Activated T-cell treated with anti-CD3 and anti-CD28 coated beads for 4 hours (primary cell): Measurements from ENCODE around the gene ARMC7.
"Not testable (repeated sequence)": the region's sequence is repeated elsewhere in the genome, so short reads cannot be mapped to it uniquely, and the experiment has no call there.

Experiments used
- DNase-seq: peaks from one replicate; pipeline ENCODE4 v3.0.0-alpha.2; 2020

Gene ARMC7

DNA sequence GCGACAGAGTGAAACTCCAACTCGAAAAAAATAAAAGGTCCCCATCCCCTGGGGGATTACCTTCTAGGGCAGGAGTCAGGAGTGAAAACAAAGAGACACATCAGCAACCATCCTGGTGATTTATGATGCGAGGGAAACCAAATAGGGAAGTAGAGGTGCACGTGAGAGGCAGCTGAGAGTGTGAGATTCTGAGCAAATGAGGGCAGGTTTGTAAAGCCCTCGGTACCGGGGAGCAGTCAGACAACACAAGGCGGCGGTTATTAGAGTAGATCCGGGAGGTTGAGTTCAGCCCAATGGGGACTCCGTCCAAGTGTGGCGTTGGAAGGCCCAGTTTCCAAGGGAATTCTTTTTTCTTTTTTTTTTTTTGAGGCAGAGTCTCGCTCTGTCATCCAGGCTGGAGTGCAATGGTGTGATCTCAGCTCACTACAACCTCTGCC is 7.4 kb upstream of the ARMC7 start:
- DNase-seq, result no peak

- DNase-seq, result no peak
Measured at GRCh38 chr17:75103601-75104554, 5.9 kb upstream of the ARMC7 start.

DNA sequence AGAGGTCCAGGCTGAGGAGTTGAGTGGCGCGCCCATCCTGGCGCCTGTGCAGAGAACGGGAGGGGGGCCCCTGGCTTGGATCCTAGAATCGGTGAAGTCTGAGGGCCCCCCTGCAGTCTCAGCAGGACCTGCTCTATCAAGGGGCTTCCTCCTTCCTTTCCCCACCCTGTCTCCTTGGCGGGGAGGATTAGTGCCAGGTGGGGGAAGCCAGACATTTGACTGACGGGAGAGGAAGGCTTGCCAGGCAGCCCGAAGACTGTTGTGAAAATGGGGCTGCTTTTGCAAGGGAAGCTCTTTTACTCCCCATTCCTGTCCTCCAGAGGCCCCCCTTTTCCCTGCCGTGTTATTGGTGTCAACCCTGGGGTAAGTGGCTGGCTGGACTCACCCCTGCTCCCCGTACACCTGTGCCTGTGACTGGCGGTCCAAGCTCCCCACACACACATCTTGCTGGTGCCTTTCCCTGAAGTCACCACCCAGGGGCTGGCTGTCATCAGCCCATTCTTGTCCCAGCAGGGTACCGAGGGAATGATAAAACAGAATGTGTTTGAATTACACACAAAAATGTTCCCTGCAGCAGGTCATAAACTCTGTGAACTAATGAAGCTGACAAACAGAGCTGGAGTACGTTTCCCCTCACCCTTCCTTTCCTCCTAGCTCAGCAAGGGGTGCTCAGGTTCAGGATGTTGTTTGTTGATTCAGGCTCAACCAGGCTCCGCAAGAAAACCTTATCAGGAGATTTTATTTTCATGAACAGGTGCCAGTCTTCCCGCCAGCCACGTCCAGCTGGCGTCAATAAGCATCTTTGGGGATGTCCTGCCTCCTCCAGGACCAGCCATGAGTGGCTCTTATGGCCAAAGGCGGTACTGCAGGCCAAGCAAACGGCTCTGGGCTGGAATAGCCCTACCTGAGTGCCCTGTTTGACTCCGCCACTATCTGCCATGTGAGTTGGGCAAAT is 4.4 kb upstream of the ARMC7 start:
- no peak for DNase-seq

GRCh38 chr17:75108193-75108592 is 1.6 kb upstream of the ARMC7 start:
- DNase-seq, result no peak

DNA sequence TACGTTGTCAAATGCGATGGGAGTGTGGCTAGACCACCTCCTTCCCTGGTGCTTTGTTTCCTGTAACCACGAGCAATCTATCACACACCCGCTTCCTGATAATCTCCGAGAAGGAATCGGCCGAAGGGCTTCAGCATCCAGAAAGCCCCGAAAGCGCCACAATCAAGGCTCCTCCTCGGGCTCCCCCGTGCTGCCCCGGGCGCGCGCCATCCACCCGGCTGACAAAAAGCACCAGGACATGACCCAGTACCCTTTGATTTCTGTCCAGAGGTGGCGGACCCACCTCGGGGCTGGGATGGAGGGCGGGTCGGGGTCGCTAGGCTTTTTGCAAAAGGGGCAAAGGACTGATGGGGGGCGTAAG is 743 bp upstream of the ARMC7 start:
- no peak for DNase-seq

- no peak for DNase-seq
Measured at GRCh38 chr17:75110234-75110937, 617 bp downstream of the ARMC7 start.

DNA sequence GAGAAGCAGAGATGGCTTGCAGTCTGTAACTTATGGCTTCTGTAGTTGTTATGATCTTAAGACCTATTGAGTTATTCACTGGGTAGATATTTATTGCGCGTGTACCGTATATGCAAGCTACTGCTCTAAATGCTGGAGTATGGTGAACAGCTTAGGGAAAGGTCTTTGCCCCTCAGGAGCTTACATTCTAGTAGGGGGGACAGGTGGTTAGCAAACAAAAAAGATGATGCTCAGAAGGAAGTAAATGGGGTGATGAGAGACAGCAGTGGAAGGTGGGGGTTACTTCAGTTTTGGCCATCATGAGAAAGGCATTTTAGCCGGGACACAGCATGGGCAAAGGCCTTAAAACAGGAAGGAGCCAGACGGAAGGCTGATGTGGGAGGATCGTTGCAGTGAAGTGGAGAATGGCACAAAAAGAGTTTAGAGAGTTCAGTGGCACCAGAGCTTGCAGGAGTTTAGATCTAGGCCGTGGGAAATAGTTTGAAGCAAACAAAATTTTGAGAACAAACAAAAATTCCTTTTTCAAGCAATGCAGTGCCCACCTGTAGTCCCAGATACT is 2.1 kb downstream of the ARMC7 start:
- DNase-seq, result no peak

DNA sequence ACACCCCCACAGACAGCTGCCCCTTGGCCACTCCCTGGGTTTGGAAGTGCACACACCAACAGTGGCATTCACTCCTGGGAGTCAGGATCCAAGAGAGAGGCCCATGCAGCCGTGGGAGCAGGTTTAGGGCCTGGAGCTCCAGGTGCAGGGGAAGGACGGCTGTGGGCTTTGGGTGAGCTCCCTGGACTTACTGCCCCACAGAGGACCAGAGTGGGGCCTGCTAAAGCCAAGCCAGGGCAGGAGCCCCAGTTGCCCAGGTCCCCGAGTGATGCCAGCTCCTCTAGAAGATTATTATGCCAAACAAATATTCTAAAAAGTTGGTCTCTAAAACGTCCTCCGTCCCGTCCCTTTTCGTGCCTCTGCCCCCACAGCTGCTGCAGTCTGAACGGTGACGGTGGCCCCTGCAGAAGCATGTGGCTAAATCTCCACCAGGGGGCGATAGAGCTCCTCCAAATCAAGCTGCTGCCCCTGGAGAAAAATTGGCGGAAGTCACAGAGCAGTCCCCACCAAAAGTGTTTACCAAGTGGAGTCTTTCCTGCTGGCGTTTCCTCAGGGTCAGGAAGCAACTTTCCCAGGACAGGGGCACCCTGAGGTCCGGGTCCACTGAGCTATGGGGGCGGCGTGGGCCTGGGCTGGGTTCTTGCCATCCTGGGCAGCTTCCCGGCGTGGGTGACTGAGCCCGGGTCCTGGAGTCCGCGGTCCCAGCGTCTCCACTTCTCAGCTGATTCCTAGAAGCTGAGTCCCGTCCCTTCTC is 4.2 kb downstream of the ARMC7 start:
- DNase-seq, result peak; percentile 91

DNA sequence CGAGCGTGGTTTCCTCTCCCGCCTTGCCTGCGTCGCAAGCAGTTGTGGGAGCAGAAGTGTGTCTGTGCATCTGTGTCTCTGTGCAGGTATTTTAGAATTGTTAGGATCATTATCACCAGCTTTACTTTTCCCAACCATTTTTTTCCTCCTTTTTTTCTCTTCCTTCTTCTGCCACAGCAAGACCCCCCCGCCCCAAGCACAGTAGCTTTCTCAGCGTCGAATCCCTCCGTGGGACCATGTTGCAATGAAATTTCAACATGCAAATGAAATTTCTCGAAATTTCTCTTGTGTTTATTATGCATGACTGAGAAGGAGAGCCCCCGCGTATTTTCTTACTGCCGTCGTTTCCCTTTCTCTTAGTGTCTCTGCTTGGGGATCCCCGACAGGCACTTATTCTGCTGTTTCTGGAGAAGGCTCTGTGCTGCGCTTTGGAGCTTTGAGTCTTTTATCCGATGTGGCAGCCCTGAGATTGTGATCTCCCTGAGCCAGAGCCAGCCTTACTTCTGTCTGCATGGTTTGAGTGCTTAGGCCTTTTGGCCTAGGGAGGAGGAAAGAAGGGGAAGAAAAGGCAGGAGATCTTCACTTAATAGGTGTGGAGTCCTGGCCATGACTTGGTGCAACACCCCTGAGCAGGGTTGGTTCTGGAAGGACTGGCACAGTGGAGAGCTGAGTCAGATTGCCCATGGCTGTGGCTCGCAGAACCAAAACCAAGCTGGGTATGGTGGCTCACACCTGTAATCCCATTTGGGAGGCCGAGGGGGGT is 5.0 kb downstream of the ARMC7 start:
- DNase-seq, result no peak

DNA sequence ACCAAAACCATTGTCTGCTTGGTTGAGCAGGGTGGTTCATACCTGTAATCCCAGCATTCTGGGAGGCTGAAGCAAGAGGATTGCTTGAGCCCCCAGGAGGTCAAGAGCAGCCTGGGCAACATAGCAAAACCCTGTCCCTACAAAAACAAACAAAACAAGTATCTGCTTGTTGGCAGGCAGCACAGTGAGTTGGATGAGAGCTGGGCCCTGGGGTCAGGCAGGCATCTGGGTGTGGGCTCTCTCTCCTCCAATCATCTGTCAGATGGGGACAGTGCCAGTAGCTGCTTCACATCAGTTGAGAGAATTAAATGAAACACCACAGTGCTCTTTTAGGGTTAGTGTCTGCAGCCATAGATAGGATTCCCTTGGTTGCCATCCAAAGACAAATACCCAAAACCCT is 5.8 kb downstream of the ARMC7 start:
- no peak for DNase-seq

DNA sequence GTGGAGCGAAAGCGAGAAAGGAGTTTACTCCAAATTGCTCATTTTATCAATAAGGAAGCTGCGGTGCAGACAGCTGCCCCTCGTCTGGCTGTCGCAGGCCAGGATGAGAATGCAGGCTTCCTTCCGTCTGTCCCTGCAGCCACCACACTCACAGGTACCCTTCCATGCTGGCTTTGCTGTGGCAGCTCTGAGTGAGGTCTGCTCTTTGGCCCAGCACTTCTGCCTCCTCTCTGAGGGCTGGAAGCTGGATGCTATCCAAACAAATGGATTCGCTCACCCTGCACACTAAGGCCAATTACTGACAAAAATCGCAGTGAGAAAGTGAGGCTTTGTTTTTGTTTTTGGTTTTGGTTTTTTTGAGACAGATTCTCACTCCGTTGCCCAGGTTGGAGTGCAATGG is 7.0 kb downstream of the ARMC7 start:
- DNase-seq, result no peak

- no peak for DNase-seq
Measured at GRCh38 chr17:75118307-75118706, 8.5 kb downstream of the ARMC7 start.

DNA sequence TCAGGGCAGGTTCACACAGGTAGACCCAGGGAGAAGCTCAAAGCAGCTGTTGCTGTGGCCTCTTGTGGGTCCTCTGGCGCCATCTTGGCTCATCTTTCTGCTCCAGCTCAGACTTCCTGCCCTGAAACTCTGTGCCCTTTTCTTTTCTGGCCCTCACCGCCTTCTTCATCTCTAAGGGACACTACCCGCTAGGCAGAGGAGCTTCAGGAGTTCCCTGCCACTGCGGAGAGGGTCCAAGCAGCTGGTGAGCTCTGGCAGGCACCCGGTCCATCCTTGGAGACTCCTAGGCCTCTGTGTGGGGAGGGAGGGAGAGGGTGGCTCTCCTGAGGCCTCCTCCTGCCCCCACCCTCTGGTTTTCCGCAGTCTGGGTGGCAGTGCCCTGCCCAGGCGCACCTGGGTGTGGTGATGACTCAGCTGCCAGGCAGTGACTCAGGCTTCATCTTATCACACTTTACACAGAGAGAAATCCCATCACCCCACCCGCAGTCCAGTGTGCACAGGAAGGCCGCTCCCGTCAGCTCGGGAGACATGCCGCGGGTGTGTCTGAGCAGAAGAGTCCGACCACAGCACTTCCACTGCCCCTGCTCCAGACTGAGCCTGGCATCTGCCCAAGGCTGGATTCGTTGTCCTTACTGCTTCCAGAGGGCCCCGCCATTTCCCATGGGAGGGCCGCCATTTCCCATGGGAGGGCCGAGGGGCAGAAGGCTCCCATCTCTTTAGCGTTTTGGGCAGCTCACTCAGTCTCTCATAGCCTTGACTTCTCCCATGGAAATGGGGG is 14.5 kb downstream of the ARMC7 start:
- DNase-seq, result peak; percentile 54

GRCh38 chr17:75124819-75125162 is 15.0 kb downstream of the ARMC7 start:
- DNase-seq, result no peak

- DNase-seq, result no peak
Measured at GRCh38 chr17:75125984-75126383, 16.2 kb downstream of the ARMC7 start.

GRCh38 chr17:75126954-75127353 is 17.2 kb downstream of the ARMC7 start:
- no peak for DNase-seq

- not testable (repeated sequence) for DNase-seq
Measured at GRCh38 chr17:75127936-75128335, 18.2 kb downstream of the ARMC7 start.

- no peak for DNase-seq
Measured at GRCh38 chr17:75128694-75129505, 19.1 kb downstream of the ARMC7 start.

DNA sequence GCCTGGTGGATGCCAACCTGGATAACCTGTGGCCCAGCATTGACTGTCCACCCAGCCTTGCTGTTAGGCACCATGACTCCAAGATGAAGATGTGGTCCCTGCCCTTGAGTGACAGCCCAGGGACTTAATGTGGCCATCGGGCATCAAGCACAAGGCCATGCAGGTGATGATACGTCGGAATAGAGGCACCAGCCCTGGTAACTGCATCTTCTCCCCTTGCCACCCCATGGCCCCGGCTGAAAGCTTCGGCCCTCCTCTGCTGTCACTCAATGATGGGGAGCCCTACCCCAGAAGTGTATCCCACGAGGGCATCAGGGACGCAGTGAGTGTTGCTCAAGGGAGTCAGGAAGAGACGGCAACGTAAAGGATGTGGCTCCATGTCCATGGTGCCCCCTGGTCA is 19.8 kb downstream of the ARMC7 start:
- DNase-seq, result no peak
